HL-60/S4 treated with phorbol 12-myristate 13-acetate at 8.2 ng/mL for 4 days and 3 days (cell line): ENCODE data around the gene CDC20.
"Not testable (repeated sequence)": the region's sequence is repeated elsewhere in the genome, so short reads cannot be mapped to it uniquely, and the experiment has no call there.

Experiments used
- in situ Hi-C: fragments of 300-500 bp; cut with MboI; formaldehyde crosslinking; loops from 2 replicates; pipeline ENCODE4 v1.15.0; 2022; ENCODE audit warnings: low sequenced_read_pairs

The CDC20 gene

DNA sequence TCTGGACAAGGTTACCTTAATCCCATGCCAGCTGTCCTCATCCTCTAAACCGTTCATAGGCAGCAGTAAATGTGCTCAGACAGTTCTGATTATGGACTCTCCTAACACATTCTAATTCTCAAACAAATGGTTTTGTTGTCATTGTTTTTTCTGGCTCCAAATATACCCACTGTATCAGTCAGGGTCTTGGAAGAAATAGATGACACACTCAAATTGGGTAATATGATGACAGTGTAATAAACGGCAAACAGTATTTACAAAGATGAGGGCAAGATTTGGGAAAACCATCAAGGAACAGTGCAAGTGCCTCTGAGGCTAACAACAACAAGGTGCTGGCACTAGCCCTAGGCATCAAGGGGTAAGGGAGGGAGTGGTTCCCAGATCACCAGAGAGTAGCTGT is 4.3 kb upstream of the CDC20 start:
- in situ Hi-C loops: no loop called here

DNA sequence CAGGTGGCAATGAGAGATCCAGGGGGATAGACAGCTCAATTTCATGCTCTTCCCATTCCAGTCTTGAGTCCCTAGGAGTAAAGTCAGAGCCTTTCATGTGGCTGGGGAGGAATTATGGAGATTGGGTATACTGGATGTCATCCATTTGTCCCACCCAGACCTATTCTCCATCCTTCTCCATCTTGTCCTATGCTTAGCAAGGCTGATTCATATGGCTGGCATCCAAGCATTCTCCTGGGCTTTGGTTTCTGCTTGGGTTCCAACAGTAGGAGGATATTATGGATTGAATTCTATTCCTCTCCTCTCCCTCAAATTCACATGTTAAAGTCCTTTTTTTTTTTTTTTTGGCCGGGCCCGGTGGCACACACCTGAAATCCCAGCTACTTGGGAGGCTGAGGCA is 3.8 kb upstream of the CDC20 start:
- in situ Hi-C loops: no loop called here

DNA sequence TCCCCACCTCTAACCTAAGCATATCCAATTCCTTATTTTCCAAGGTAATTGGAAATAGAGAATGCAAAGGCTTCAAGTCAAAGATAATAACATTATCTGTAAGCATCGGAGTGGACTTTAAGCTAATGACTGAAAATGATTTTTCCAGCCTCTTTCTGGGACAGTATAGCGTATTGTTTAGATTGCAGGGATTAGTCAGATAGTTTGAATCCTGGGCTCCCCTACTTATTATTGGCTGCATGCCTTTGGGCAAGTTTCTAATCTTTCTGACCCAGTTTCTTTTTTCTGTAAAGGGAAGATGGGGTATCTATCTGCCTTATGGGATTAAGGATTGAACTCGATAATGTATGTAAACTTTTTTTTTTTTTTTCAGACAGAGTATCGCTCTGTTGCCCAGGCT is 1.5 kb upstream of the CDC20 start:
- in situ Hi-C loops: no loop called here

DNA sequence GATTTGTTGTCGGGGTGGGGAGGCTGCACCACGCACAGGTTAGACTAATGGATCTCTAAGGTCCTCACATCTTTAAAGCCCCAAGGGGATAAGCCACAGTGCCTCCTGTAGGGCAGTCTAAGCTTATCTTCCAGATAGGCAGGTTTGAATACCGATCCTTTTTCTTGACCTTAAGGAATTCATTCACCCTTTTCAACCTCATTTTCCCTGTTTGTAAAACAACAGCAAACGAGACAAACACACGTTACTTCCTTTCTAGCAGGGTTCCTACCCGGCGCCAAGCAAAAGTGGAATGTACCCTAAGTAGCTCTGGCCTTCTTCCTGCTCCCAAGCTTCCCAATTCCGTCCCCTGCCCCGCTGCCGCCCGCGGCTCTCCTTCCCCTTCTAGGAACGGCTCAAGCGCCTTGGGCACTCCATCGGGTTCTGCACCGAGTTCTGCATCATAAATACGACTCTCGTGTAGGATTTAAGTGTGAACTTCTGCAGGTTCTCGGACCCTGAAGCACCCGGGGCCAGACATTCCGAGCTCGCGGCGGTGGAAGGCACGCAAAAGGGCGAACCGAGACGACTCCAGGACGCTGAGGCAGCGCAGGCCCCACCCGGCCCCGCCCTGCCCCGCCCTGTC is 548 bp upstream of the CDC20 start:
- in situ Hi-C loops: no loop called here

DNA sequence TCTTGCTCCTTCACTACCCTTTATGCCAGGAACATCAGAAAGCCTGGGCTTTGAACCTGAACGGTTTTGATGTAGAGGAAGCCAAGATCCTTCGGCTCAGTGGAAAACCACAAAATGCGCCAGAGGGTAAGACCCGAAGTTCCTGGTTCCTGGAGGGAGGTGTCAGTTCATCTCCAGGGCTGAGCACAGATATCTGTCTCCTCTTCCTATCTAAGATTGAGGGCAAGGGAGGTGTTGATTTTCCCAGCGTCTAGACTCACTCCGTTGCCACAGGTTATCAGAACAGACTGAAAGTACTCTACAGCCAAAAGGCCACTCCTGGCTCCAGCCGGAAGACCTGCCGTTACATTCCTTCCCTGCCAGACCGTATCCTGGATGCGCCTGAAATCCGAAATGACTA is 915 bp downstream of the CDC20 start:
- in situ Hi-C loops: no loop called here

DNA sequence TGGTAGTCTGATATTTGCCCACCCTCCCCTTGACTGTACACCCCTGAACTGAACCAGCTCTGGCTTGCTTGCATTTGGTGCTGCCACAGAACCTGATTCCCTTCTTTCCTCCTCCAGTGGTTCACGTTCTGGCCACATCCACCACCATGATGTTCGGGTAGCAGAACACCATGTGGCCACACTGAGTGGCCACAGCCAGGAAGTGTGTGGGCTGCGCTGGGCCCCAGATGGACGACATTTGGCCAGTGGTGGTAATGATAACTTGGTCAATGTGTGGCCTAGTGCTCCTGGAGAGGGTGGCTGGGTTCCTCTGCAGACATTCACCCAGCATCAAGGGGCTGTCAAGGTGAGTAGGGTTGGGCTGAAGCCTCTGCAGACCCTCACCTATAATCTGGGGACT is 1.8 kb downstream of the CDC20 start:
- in situ Hi-C loops: no loop called here

DNA sequence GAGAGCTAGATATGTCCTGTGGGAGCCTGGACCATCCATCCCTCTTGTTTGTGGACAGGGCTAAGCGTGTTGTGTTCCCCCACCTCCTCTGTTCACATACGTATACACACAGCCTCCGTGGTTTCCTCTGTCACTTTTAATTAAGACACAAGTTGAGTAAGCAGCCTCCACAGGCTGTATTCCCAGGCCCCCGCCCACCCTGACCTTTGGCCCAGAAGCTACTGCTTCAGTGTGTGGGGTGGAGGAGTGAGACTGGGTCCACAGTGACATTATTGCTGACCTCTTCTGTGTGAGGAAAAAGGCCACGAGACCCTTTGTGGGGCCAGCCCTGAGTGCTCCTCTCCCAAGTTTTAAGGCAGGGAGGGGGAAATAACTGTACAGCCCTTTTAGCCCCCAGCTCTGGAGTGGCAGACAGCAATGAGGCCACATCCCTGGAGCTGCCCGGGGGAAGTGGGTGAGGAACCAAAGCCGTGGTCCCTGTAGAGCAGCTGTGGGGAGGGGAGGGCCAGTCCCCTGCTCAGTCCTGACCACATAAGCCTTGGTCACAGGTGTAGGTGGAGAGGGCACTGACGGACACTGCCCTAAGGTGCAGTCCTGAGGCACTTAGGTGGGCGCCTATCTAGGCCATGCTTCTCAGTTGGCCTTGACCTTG is 4.6 kb downstream of the CDC20 start:
- in situ Hi-C loops: no loop called here

DNA sequence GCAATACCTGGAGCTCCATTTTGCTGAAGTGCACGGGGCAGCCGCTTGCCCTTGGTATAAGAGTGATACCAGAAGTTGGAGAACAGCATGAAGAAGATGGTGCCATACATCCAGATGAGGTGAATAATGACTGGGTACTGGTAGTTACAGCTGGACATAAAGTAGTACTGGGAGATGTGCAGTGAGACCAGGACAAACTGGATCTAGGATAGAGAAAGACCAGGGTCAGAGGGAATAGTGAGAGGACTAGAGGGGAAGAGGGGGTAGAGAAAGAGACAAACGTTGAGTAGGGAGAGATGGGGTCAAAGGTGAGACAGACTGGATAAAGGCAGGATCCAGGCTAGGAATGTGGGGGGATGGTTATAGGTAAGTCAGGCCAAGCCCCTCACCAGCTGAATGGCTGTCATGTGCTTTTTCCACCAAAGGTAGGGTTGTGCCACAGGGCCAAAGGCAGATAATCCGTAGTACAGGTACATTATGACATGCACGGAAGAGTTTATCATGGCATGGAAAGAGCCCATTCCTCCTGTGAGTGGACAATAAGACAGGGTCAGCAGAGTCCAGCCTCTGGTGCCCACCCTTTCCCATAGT is 5.2 kb downstream of the CDC20 start:
- in situ Hi-C loops: no loop called here

DNA sequence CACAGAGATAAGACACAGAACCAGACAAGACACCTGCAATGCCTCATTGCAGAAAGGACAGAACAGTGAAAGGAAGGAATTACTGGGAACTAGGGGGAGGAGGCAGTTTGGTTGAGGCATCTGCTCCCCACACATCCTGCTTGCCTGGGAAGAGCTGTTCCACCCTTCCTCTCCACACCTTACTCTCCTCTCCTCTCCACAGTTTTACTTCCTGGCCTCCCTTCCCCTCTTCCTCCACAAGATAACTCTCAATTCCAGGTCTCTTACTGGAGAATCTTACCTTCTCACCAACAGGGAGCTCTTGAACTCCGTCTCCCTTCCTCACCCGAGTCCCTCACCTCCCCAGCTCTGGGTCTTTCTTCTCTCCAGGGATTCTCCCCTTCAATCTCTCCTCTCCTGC is 6.9 kb downstream of the CDC20 start:
- in situ Hi-C loops: no loop called here

DNA sequence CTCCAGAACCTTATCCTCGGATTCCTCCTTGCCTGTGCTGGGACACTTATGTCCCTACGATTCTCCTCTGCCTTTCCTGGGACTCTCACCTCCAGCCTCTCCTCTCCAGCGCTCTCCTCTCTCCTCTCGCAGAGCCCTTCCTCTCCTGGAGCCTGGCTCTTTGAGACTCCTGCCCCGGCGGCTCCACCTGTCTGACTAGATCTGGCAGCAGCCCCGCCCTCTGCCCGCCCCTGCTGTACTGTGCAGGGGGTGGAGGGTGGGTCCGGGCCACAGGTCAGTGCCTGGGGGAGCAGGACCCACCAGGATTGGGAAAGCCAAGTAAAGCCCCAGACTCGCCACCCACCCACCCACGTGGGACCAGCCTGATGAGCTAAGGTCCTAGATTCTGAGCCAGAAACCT is 7.4 kb downstream of the CDC20 start:
- in situ Hi-C loops: no loop called here

DNA sequence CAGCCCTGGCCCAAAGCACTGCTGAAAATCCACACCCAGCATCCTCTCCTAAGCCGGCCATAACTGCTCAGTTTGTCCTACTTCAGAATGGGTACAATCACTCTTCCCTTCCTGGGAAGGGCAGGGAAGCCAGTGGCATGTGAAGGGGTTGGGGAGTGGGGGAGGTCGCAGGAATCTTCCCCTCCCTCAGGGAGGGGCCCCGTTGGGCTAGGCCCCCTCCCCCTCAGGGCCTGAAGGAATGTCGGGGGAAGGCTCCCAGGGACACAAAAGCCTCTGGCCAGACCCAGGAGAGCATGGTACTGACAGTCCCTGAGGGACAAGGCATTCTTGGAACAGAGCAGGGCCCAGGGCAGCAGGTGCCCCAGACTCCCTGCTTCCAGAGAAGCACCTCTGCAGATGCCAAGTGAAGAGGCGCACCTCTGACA is 7.8 kb downstream of the CDC20 start:
- in situ Hi-C loops: no loop called here

DNA sequence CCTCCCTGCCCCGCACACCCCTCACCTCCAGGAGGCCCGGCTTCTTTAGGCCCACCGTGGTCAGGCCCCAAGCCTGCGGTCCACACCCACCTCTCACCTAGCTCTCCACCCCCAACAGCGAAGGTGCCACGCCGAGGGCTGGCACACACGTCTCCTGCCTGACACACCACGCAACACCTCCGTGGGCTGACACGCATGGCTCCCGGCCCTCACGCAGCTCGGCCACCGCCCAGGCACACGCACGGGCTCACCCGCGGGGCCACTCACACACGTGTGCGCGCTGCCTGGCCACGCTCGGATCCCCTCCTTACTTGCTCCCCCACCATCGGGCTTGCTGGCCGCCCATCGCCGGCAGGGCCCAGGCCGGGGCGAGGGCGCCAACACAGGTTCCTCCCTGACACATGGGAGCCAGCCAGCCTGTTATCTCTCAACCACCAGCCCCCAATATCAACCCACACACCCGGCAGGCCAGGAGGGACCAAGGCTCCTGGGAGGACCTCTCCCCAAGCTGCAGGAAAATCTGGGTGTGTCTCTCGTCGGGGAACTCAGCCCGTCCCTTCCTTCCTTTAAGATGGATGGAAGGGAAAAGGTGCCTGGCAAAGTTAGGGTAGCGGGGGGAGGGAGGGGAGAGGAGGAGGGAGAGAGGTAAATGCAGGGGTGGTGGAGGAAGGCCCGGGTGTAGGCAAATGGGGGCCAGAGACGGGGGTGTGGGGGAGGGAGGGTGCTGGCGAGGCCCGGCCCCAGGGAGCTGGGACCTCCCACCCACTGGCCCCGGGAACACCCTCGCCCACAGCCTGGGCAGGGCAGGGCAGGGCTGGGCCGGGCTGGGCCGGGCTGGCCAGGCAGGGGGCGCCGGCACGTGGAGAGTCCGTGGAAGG is 8.5 kb downstream of the CDC20 start:
- in situ Hi-C loops: no loop called here

DNA sequence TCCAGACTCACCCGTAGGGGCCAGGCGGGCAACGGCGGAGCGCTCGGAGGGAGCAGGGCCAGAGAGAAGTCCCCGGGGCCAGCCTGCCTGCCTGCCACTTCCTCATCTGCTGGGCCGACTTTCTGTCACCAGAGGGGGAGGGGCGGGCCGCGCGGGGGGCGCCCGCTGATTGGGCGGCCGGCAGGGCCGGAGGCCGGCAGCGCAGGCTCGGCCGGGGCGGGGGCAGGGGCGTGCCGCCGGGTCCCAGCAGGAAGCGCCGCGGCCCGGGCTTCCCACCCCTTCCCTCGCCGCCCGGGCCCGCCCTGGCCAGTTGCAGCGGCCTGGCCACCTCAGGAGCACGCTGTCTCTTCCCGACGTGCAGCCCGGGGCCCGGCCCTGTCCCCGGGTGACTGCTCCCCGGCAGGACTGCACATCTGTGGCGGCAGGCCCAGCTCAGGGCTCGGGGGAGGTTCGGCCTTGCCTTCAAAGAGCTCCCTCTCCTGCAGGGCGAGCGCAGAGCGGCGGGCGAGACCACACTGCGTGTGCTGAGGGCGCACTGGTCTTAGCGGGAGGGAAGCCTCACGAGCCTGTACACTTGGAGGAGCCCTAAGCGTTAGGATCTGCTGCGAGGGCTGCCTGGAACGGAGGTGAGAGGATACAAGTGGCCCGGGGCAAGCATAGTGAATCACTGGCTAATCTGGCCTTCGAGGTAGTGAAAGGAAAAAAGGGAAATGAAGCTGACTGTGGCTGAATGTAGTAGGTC is 9.3 kb downstream of the CDC20 start, which contains the start of gene ELOVL1:
TSS of gene ELOVL1 (minus strand) at position 108 of the 742 bp plus-strand sequence. CDS start 2,402 bp downstream, outside the sequence.
- in situ Hi-C loops: no loop called here

DNA sequence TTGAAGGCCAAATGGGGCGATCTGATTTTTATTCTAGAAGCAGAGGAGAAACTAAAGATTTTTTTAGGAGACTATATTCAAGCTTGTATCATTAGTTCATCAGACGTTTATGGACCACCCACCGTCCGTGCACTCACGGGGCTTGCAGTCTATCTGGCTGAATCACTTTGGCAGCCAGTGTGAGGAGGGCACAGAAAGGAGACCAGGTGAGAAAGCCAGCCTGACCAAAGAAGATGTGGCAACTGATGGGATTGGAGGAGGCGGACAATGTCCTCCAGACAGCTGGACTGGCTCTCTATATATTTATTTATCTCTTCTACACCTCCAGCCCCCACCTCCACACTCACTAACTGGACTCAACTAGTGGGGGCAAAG is 9.9 kb downstream of the CDC20 start:
- in situ Hi-C loops: no loop called here

DNA sequence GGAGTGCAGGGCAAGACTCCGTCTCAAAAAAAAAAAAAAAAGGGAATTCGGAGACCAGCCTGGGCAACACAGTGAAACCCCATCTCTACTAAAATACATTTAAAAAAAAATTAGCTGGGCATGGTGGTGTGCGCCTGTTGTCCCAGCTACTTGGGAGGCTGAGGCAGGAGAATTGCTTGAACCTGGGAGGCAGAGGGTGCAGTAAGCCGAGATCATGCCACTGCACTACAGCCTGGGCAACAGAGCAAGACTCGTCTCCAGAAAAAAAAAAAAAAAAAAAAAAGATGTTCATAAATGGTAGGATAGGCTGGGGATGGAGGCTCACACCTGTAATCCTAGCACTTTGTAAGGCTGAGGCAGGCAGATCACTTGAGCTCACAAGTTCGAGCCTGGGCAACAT is 11.0 kb downstream of the CDC20 start:
- in situ Hi-C loops: not testable (repeated sequence)

DNA sequence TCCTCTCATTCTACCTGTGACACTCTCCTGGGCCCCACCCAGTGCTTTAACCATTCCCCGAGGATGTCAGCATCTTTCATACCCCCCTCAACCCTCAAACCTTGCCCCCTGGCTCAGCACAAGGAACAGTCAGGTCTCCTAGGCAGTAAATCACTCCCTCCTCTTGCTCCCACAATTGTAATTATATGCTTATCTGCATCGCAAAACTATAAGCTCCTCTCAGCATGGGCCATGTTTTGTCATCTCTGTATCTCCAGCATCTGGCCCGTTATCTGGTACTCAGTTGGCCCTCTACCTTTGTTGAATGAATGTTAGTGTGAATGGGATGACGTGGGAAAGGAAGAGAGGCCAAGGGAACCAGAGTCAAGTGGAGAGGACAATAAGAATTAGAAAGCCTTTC is 11.8 kb downstream of the CDC20 start:
- in situ Hi-C loops: no loop called here

DNA sequence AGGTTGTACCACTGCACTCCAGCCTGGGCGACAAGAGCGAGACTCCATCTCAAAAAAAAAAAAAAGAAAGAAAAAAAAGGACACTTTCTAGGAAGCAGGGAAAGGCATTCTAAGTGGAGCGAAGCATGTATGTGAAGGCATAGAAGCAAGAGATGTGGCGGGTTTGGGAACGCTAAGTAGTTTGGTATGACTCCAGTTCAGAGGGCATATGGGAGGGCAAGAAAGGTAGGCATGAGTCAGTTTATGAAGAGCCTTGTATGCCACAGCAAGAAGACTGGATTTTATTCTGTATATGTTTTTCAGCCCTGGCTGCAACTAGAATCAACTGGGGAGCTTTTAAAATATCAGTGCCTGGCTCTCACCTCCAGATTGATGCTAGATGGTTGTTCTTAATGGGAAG is 13.4 kb downstream of the CDC20 start:
- in situ Hi-C loops: no loop called here

DNA sequence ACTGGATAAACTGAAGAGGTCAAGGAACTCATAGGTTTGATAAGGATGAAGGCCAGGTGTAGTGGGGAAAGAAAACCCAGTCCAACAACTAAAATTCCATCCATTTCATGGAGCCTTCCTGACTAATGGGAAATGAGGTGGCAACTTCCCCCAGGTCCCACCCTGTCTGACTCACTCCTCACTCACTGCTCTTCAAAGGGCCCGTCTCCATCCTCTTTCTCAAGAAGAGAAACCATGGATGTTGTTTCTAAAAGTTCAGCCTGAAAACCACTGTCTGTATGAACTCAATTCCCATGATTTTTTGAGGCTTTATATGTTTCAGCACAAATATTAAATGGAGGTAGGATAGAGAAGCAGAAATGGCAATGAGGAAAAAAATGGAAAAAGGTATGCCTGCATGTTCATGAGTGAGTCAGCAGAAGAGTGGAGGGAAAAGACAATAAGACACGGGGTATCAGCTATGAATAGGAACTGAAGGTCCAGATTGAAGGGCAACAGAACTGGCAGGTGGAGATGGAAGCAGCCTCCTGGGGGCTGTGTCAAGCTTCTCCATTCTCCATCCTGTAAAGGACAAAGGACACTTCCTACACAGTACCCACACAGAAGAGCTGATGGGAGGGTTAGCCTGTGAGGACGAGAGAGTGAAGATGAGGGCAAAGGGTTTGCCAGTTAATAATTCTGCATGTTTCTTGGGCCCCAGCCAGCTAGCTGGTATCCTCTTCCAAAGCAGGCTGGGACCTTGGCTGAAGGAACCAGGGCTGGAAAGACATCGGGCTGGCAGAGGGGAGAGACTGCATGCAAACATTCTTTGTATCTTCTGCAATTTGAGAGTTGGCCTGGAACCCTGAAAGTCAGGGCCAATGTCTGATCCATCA is 14.5 kb downstream of the CDC20 start:
- in situ Hi-C loops: no loop called here

DNA sequence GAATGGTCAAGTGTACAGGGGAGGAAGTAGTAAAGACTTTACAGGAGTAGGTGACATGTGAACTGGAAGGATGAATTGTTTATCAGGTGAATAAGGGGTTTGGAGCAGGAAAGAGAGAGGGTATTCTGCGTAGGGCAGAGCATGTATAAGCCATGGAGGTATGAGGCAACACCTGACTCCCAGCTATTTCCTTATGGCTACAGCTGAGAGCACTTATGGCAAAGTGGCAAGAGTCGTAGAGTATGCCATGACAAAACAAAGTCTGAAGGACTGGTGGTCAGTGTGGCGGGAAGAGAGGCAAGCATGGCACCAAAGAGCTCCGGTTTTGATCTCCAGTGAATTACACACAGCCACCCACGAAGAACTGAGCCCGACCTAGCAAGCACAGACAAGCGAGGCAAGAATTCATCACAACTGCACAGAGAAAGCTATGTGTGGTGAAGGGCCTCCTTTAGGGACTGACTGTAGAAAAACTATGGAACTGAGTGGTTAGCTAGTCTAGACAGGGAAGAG is 18.0 kb downstream of the CDC20 start:
- in situ Hi-C loops: no loop called here

DNA sequence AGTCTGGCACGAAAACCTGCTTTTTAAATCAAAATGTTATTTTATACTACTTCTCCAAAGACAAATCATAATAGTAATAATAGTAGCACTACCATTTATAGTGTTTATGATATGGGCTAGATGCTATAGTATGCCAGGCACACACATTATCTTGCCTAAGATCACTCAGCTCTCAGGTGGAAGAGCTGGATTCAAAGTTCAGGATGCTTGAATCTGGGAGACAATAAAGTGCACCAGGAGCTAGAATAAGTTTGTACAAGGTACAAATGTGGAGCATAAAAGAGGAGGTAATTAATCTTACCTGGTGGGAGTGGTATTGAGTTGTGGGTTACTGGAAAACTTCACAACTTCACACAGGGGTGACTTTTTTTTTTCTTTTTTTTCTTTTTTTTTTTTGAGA is 19.1 kb downstream of the CDC20 start:
- in situ Hi-C loops: no loop called here
